Stimulated activated naive CD8-positive, alpha-beta T cell treated with anti-CD3 and anti-CD28 coated beads, Interleukin-15, amount 100 ng/mL, for 72 hours (primary cell): ENCODE measurements around the gene DPF3.

Experiments used
- ATAC-seq: fragments of 150-1000 bp; cut with Tn5 transposase; 2 replicates; pipeline ENCODE4 v1.10.0; 2021; ENCODE audit warnings: mild to moderate bottlenecking, moderate library complexity
- DNase-seq, 2 donors: peaks; one replicate each; pipeline ENCODE4 v3.0.0; 2021 to 2022
- H3K27ac Mint-ChIP-seq, 2 donors: one replicate each; pipeline ENCODE4 v1.8.0; 2022; ENCODE audit warnings: mild to moderate bottlenecking in 2 of 2, mixed read lengths in 2 of 2, moderate library complexity in 2 of 2
- H3K27me3 Mint-ChIP-seq: one replicate; pipeline ENCODE4 v1.8.0; 2022; ENCODE audit warnings: mixed read lengths
- H3K4me1 Mint-ChIP-seq: one replicate; pipeline ENCODE4 v1.8.0; 2022; ENCODE audit warnings: mild to moderate bottlenecking, mixed read lengths
- H3K4me3 Mint-ChIP-seq, 2 donors: one replicate each; pipeline ENCODE4 v1.8.0; 2022; ENCODE audit warnings: mild to moderate bottlenecking in 2 of 2, mixed read lengths in 2 of 2, moderate library complexity in 1 of 2
- H3K9me3 Mint-ChIP-seq, 2 donors: one replicate each; pipeline ENCODE4 v1.8.0; 2022; ENCODE audit warnings: mixed read lengths in 2 of 2

Gene DPF3

GRCh38 chr14:72731252-72732020 is 162.5 kb downstream of the DPF3 start:
- Mint-ChIP-seq H3K4me1 (no peaks in the 10 kb centered on the region), H3K4me3 (no peak overlapping the region), H3K27me3 (no peaks in the 10 kb centered on the region), H3K27ac (peak overlapping the region in 1 of 2 donors; percentile 45), H3K9me3 (no peaks in the 10 kb centered on the region)
- no peak for ATAC-seq
- no peak for DNase-seq

GRCh38 chr14:72730468-72730867 is 163.4 kb downstream of the DPF3 start:
- no peak for DNase-seq
- Mint-ChIP-seq H3K4me1 (no peaks in the 10 kb centered on the region), H3K27ac (no peak overlapping the region), H3K27me3 (no peaks in the 10 kb centered on the region), H3K9me3 (no peaks in the 10 kb centered on the region), H3K4me3 (no peak overlapping the region)
- no peak for ATAC-seq

GRCh38 chr14:72726444-72726843 is 167.5 kb downstream of the DPF3 start:
- Mint-ChIP-seq H3K27ac (no peak overlapping the region), H3K4me1 (peaks cover 6% of the 10 kb centered on the region)
- no peak for DNase-seq

GRCh38 chr14:72723858-72724530 is 169.9 kb downstream of the DPF3 start:
- no peak for DNase-seq
- Mint-ChIP-seq H3K4me1 (peaks cover 6% of the 10 kb centered on the region), H3K4me3 (no peak overlapping the region), H3K27ac (no peak overlapping the region), H3K27me3 (no peaks in the 10 kb centered on the region), H3K9me3 (no peaks in the 10 kb centered on the region)
- ATAC-seq = no peak

More at GRCh38 chr14:72726444-72726843, 167.5 kb downstream of the DPF3 start:
- no peak for ATAC-seq
- no peak overlapping the region for H3K4me3 Mint-ChIP-seq
- H3K9me3 Mint-ChIP-seq = no peaks in the 10 kb centered on the region
- H3K27me3 Mint-ChIP-seq = no peaks in the 10 kb centered on the region

GRCh38 chr14:72722201-72722785 is 171.6 kb downstream of the DPF3 start:
- peaks cover 10% of the 10 kb centered on the region for H3K4me1 Mint-ChIP-seq
- ATAC-seq (no peak), DNase-seq (no peak)
- no peak overlapping the region for H3K27ac Mint-ChIP-seq
- no peak overlapping the region for H3K4me3 Mint-ChIP-seq
- no peaks in the 10 kb centered on the region for H3K9me3 Mint-ChIP-seq
- H3K27me3 Mint-ChIP-seq = no peaks in the 10 kb centered on the region

GRCh38 chr14:72721083-72721482 is 172.8 kb downstream of the DPF3 start:
- H3K4me3 Mint-ChIP-seq = no peak overlapping the region

GRCh38 chr14:72717220-72717619 is 176.7 kb downstream of the DPF3 start:
- Mint-ChIP-seq H3K27ac (no peak overlapping the region), H3K9me3 (no peaks in the 10 kb centered on the region), H3K4me3 (no peak overlapping the region), H3K4me1 (peaks cover 46% of the 10 kb centered on the region), H3K27me3 (no peaks in the 10 kb centered on the region)
- no peak for DNase-seq
- ATAC-seq = peak; percentile 49

More at GRCh38 chr14:72721083-72721482, 172.8 kb downstream of the DPF3 start:
- DNase-seq = no peak
- no peaks in the 10 kb centered on the region for H3K9me3 Mint-ChIP-seq
- no peak overlapping the region for H3K27ac Mint-ChIP-seq
- no peaks in the 10 kb centered on the region for H3K27me3 Mint-ChIP-seq
- ATAC-seq = no peak
- peaks cover 22% of the 10 kb centered on the region for H3K4me1 Mint-ChIP-seq

GRCh38 chr14:72716476-72716875 is 177.4 kb downstream of the DPF3 start:
- Mint-ChIP-seq H3K27ac (peak overlapping the region in 1 of 2 donors; percentile 38), H3K9me3 (no peaks in the 10 kb centered on the region), H3K4me1 (peaks cover 46% of the 10 kb centered on the region), H3K4me3 (no peak overlapping the region), H3K27me3 (no peaks in the 10 kb centered on the region)
- ATAC-seq = no peak
- DNase-seq = no peak

- DNase-seq (no peak), ATAC-seq (no peak)
- H3K4me3 Mint-ChIP-seq = no peak overlapping the region
- H3K27ac Mint-ChIP-seq = peak overlapping the region in 1 of 2 donors; percentile 38
- H3K4me1 Mint-ChIP-seq = peaks cover 46% of the 10 kb centered on the region
- no peaks in the 10 kb centered on the region for H3K27me3 Mint-ChIP-seq
- H3K9me3 Mint-ChIP-seq = no peaks in the 10 kb centered on the region
Measured at GRCh38 chr14:72715850-72716228, 178.1 kb downstream of the DPF3 start.

GRCh38 chr14:72715215-72715849 is 178.6 kb downstream of the DPF3 start:
- peaks cover 46% of the 10 kb centered on the region for H3K4me1 Mint-ChIP-seq
- no peak overlapping the region for H3K27ac Mint-ChIP-seq
- H3K9me3 Mint-ChIP-seq = no peaks in the 10 kb centered on the region
- peak overlapping the region in 1 of 2 donors; percentile 52 for H3K4me3 Mint-ChIP-seq
- DNase-seq = no peak
- no peaks in the 10 kb centered on the region for H3K27me3 Mint-ChIP-seq
- no peak for ATAC-seq

GRCh38 chr14:72714871-72715214 is 179.1 kb downstream of the DPF3 start:
- DNase-seq (no peak), ATAC-seq (no peak)
- Mint-ChIP-seq H3K4me3 (peak overlapping the region; percentile 38 to 52), H3K27ac (no peak overlapping the region), H3K9me3 (no peaks in the 10 kb centered on the region), H3K4me1 (peaks cover 46% of the 10 kb centered on the region), H3K27me3 (no peaks in the 10 kb centered on the region)

- DNase-seq = peak; percentile 52 to 80
- H3K9me3 Mint-ChIP-seq = no peaks in the 10 kb centered on the region
- H3K4me1 Mint-ChIP-seq = peaks cover 53% of the 10 kb centered on the region
Measured at GRCh38 chr14:72714094-72714493, 179.8 kb downstream of the DPF3 start.

GRCh38 chr14:72711936-72712335 is 182.0 kb downstream of the DPF3 start:
- H3K27ac Mint-ChIP-seq = no peak overlapping the region
- no peak for ATAC-seq
- no peaks in the 10 kb centered on the region for H3K9me3 Mint-ChIP-seq
- H3K4me1 Mint-ChIP-seq = peaks cover 51% of the 10 kb centered on the region
- no peak for DNase-seq
- no peaks in the 10 kb centered on the region for H3K27me3 Mint-ChIP-seq
- no peak overlapping the region for H3K4me3 Mint-ChIP-seq

More at GRCh38 chr14:72714094-72714493, 179.8 kb downstream of the DPF3 start:
- peak overlapping the region; percentile 69 to 76 for H3K4me3 Mint-ChIP-seq
- peak overlapping the region; percentile 43 to 53 for H3K27ac Mint-ChIP-seq
- no peaks in the 10 kb centered on the region for H3K27me3 Mint-ChIP-seq
- peak; percentile 95 for ATAC-seq

- no peak for ATAC-seq
- no peak for DNase-seq
- no peaks in the 10 kb centered on the region for H3K27me3 Mint-ChIP-seq
- peaks cover 39% of the 10 kb centered on the region for H3K4me1 Mint-ChIP-seq
- no peak overlapping the region for H3K4me3 Mint-ChIP-seq
- no peaks in the 10 kb centered on the region for H3K9me3 Mint-ChIP-seq
- no peak overlapping the region for H3K27ac Mint-ChIP-seq
Measured at GRCh38 chr14:72709916-72710611, 183.8 kb downstream of the DPF3 start.

- no peaks in the 10 kb centered on the region for H3K9me3 Mint-ChIP-seq
- ATAC-seq = no peak
- DNase-seq = no peak
- no peaks in the 10 kb centered on the region for H3K27me3 Mint-ChIP-seq
- H3K4me3 Mint-ChIP-seq = no peak overlapping the region
- no peak overlapping the region for H3K27ac Mint-ChIP-seq
- peaks cover 27% of the 10 kb centered on the region for H3K4me1 Mint-ChIP-seq
Measured at GRCh38 chr14:72708708-72709475, 185.0 kb downstream of the DPF3 start.
